Measurements from ENCODE around the gene CIB4. TPM values are rescaled to one million over a fixed set of nuclear protein-coding genes. Genes with fewer than 3 reads are reported as not detected.

CIB4 gene
- total and polyA plus RNA-seq, 7 experiments from 2014 or later, result not detected

DNA sequence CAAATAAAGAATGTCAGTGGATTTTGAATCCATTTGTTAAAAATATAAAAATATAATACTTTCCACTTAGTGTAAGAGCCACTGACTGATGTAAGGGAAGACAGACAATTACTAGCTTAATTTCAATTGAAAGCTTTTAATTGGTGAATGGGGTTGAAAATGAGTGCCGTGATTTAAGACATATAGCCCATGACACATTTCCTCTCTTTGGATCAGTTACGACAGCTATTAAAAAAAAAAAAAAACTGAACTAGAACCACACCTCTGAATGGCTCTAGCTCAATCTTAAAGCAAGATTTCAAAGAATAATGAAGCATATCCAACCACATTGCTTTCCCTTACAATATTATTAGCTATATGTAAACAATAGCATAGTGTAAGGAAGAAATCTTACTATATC is 44.0 kb downstream of the CIB4 start:
- Histone ChIP-seq H3K27me3 (ENCODE audit: control insufficient read depth in 2 of 2, insufficient read depth in 2 of 2, low read length in 2 of 2) (no peaks in the 10 kb centered on the region), H3K36me3 (ENCODE audit: control insufficient read depth in 2 of 3, insufficient read depth in 3 of 3, low read length in 3 of 3) (no peaks in the 10 kb centered on the region), H3K4me1 (ENCODE audit: control insufficient read depth in 2 of 2, insufficient read depth in 2 of 2, low read length in 2 of 2) (no peaks in the 10 kb centered on the region), H3K4me3 (ENCODE audit: low read length) (no peak overlapping the region), H3K27ac (ENCODE audit: low read depth, low read length) (no peak overlapping the region), H3K9me3 (ENCODE audit: control insufficient read depth in 2 of 3, low read length in 3 of 3) (no peaks in the 10 kb centered on the region)
- DNase-seq, result no peak
- no peak overlapping the region for H3K4me3 Mint-ChIP-seq
- CTCF ChIA-PET, result interaction anchor here (0.6 kb wide), 1 partner anchor 8 kb away, joined by 3 read pairs; no protein-coding TSS in a partner anchor
- POLR2A ChIA-PET, result interaction anchor here (1.5 kb wide), 1 partner anchor 25 kb away, joined by 4 read pairs; no protein-coding TSS in a partner anchor
- intact Hi-C loops (cut with micrococcal nuclease), result no loop called here
- peaks cover 0 to 5% (median 0%) of the 10 kb centered on the region in 11 donors for H3K9me3 Mint-ChIP-seq
- H3K27ac Mint-ChIP-seq, result no peak overlapping the region
- H3K4me1 Mint-ChIP-seq, result peaks cover 0 to 12% (median 6%) of the 10 kb centered on the region in 7 donors
- H3K36me3 Mint-ChIP-seq, result no peaks in the 10 kb centered on the region
- no peak for ATAC-seq
- peaks cover 34 to 51% (median 35%) of the 10 kb centered on the region in 5 donors for H3K27me3 Mint-ChIP-seq

- H3K27ac Mint-ChIP-seq, result no peak overlapping the region
- no peak for ATAC-seq
- CTCF ChIA-PET, result no interaction called here
- Histone ChIP-seq H3K27me3 (ENCODE audit: control insufficient read depth in 2 of 2, insufficient read depth in 2 of 2, low read length in 2 of 2) (no peaks in the 10 kb centered on the region), H3K4me1 (ENCODE audit: control insufficient read depth in 2 of 2, insufficient read depth in 2 of 2, low read length in 2 of 2) (no peaks in the 10 kb centered on the region), H3K36me3 (ENCODE audit: control insufficient read depth in 2 of 3, insufficient read depth in 3 of 3, low read length in 3 of 3) (no peaks in the 10 kb centered on the region), H3K9me3 (ENCODE audit: control insufficient read depth in 2 of 3, low read length in 3 of 3) (no peaks in the 10 kb centered on the region), H3K4me3 (ENCODE audit: low read length) (no peak overlapping the region), H3K27ac (ENCODE audit: low read depth, low read length) (no peak overlapping the region)
- peaks cover 0 to 5% (median 0%) of the 10 kb centered on the region in 11 donors for H3K9me3 Mint-ChIP-seq
- intact Hi-C loops (cut with micrococcal nuclease), result no loop called here
- H3K27me3 Mint-ChIP-seq, result peaks cover 19 to 33% (median 28%) of the 10 kb centered on the region in 5 donors
- peaks cover 0 to 12% (median 6%) of the 10 kb centered on the region in 7 donors for H3K4me1 Mint-ChIP-seq
- no peak overlapping the region for H3K4me3 Mint-ChIP-seq
- DNase-seq, result no peak
- POLR2A ChIA-PET, result no interaction called here
- H3K36me3 Mint-ChIP-seq, result no peaks in the 10 kb centered on the region
Observed at GRCh38 chr2:26595146-26595545, 46.0 kb downstream of the CIB4 start.

- ATAC-seq, result no peak
- Histone ChIP-seq H3K4me1 (ENCODE audit: control insufficient read depth in 2 of 2, insufficient read depth in 2 of 2, low read length in 2 of 2) (no peaks in the 10 kb centered on the region), H3K36me3 (ENCODE audit: control insufficient read depth in 2 of 3, insufficient read depth in 3 of 3, low read length in 3 of 3) (no peaks in the 10 kb centered on the region), H3K9me3 (ENCODE audit: control insufficient read depth in 2 of 3, low read length in 3 of 3) (no peaks in the 10 kb centered on the region), H3K4me3 (ENCODE audit: low read length) (no peak overlapping the region), H3K27ac (ENCODE audit: low read depth, low read length) (no peak overlapping the region), H3K27me3 (ENCODE audit: control insufficient read depth in 2 of 2, insufficient read depth in 2 of 2, low read length in 2 of 2) (no peaks in the 10 kb centered on the region)
- Mint-ChIP-seq H3K9me3 (peaks cover 0 to 5% (median 0%) of the 10 kb centered on the region in 11 donors), H3K27me3 (peaks cover 19 to 32% (median 27%) of the 10 kb centered on the region in 5 donors), H3K27ac (no peak overlapping the region), H3K4me1 (peaks cover 0 to 6% (median 0%) of the 10 kb centered on the region in 7 donors), H3K36me3 (no peaks in the 10 kb centered on the region), H3K4me3 (no peak overlapping the region)
- DNase-seq, result no peak
- ChIA-PET CTCF (no interaction called here), POLR2A (no interaction called here)
- intact Hi-C loops (cut with micrococcal nuclease), result no loop called here
Observed at GRCh38 chr2:26591619-26592505, 49.3 kb downstream of the CIB4 start.

GRCh38 chr2:26590980-26591618 is 50.1 kb downstream of the CIB4 start:
- peaks cover 17 to 33% (median 27%) of the 10 kb centered on the region in 5 donors for H3K27me3 Mint-ChIP-seq
- H3K27ac ChIP-seq (ENCODE audit: low read depth, low read length), result no peak overlapping the region
- H3K9me3 Mint-ChIP-seq, result peaks cover 0 to 5% (median 0%) of the 10 kb centered on the region in 11 donors
- no peaks in the 10 kb centered on the region for H3K36me3 ChIP-seq (ENCODE audit: control insufficient read depth in 2 of 3, insufficient read depth in 3 of 3, low read length in 3 of 3)
- ATAC-seq (no peak), DNase-seq (no peak)
- intact Hi-C loops (cut with micrococcal nuclease), result no loop called here
- H3K9me3 ChIP-seq (ENCODE audit: control insufficient read depth in 2 of 3, low read length in 3 of 3), result no peaks in the 10 kb centered on the region
- no peaks in the 10 kb centered on the region for H3K36me3 Mint-ChIP-seq
- H3K4me3 ChIP-seq (ENCODE audit: low read length), result no peak overlapping the region
- peaks cover 0 to 5% (median 0%) of the 10 kb centered on the region in 7 donors for H3K4me1 Mint-ChIP-seq
- ChIA-PET CTCF (no interaction called here), POLR2A (no interaction called here)
- H3K4me3 Mint-ChIP-seq, result no peak overlapping the region
- H3K27me3 ChIP-seq (ENCODE audit: control insufficient read depth in 2 of 2, insufficient read depth in 2 of 2, low read length in 2 of 2), result no peaks in the 10 kb centered on the region
- no peaks in the 10 kb centered on the region for H3K4me1 ChIP-seq (ENCODE audit: control insufficient read depth in 2 of 2, insufficient read depth in 2 of 2, low read length in 2 of 2)
- no peak overlapping the region for H3K27ac Mint-ChIP-seq

DNA sequence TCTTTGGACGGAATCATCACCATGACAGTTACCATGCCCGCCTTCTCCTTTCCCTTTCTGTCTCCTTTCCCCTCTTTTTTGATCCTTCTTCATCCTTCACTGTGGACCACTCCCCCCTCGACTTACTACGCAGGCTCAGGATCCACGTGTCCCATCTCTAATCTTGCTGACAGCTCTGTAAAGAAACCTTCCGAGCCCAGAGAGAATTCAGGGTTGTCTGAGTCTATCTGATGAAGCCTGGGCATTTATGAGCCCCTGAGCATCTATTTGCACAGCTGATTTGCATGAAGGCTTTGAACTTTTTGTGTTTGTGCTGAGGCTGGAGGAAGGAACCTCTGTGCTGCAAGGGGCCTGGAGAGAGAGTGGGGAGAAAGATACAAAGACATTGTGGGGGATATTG is 50.7 kb downstream of the CIB4 start:
- DNase-seq (no peak), ATAC-seq (no peak)
- Histone ChIP-seq H3K27me3 (ENCODE audit: control insufficient read depth in 2 of 2, insufficient read depth in 2 of 2, low read length in 2 of 2) (no peaks in the 10 kb centered on the region), H3K36me3 (ENCODE audit: control insufficient read depth in 2 of 3, insufficient read depth in 3 of 3, low read length in 3 of 3) (no peaks in the 10 kb centered on the region), H3K4me1 (ENCODE audit: control insufficient read depth in 2 of 2, insufficient read depth in 2 of 2, low read length in 2 of 2) (no peaks in the 10 kb centered on the region), H3K4me3 (ENCODE audit: low read length) (no peak overlapping the region), H3K9me3 (ENCODE audit: control insufficient read depth in 2 of 3, low read length in 3 of 3) (no peaks in the 10 kb centered on the region), H3K27ac (ENCODE audit: low read depth, low read length) (no peak overlapping the region)
- ChIA-PET CTCF (interaction anchor here (0.7 kb wide), 1 partner anchor 13 kb away, joined by 4 read pairs; no protein-coding TSS in a partner anchor), POLR2A (no interaction called here)
- peak overlapping the region in 1 of 9 donors; percentile 84 for H3K27ac Mint-ChIP-seq
- peaks cover 14 to 29% (median 26%) of the 10 kb centered on the region in 5 donors for H3K27me3 Mint-ChIP-seq
- H3K4me1 Mint-ChIP-seq, result peaks cover 0 to 4% (median 0%) of the 10 kb centered on the region in 7 donors
- H3K36me3 Mint-ChIP-seq, result no peaks in the 10 kb centered on the region
- peaks cover 0 to 5% (median 0%) of the 10 kb centered on the region in 11 donors for H3K9me3 Mint-ChIP-seq
- intact Hi-C loops (cut with micrococcal nuclease), result no loop called here
- no peak overlapping the region for H3K4me3 Mint-ChIP-seq

- Mint-ChIP-seq H3K36me3 (no peaks in the 10 kb centered on the region), H3K9me3 (peaks cover 0 to 5% (median 0%) of the 10 kb centered on the region in 11 donors), H3K4me1 (peaks cover 0 to 4% (median 0%) of the 10 kb centered on the region in 7 donors), H3K27me3 (peaks cover 5 to 22% (median 16%) of the 10 kb centered on the region in 5 donors), H3K4me3 (no peak overlapping the region), H3K27ac (no peak overlapping the region)
- Histone ChIP-seq H3K27me3 (ENCODE audit: control insufficient read depth in 2 of 2, insufficient read depth in 2 of 2, low read length in 2 of 2) (no peaks in the 10 kb centered on the region), H3K4me3 (ENCODE audit: low read length) (no peak overlapping the region), H3K36me3 (ENCODE audit: control insufficient read depth in 2 of 3, insufficient read depth in 3 of 3, low read length in 3 of 3) (no peaks in the 10 kb centered on the region), H3K4me1 (ENCODE audit: control insufficient read depth in 2 of 2, insufficient read depth in 2 of 2, low read length in 2 of 2) (no peaks in the 10 kb centered on the region), H3K27ac (ENCODE audit: low read depth, low read length) (no peak overlapping the region), H3K9me3 (ENCODE audit: control insufficient read depth in 2 of 3, low read length in 3 of 3) (no peaks in the 10 kb centered on the region)
- POLR2A ChIA-PET, result no interaction called here
- ATAC-seq, result no peak
- intact Hi-C loops (cut with micrococcal nuclease), result no loop called here
- no peak for DNase-seq
- CTCF ChIA-PET, result interaction anchor here (1.3 to 2.2 kb wide), 2 partner anchors 8 to 11 kb away, joined by 3 to 7 read pairs; no protein-coding TSS in a partner anchor
Observed at GRCh38 chr2:26588576-26588975, 52.6 kb downstream of the CIB4 start.

All from naive thymus-derived CD4-positive, alpha-beta T cell (primary cell).